ENCODE results near the gene KLF7. TPM values are rescaled to one million over a fixed set of nuclear protein-coding genes. Genes with fewer than 3 reads are reported as not detected.
A peak's percentile ranks its signal among the peaks of the same experiment; 100 is the strongest.

The KLF7 gene
- total RNA-seq, 1 donor from 2014 or later: 5.2 TPM

GRCh38 chr2:207073412-207073800 lies 92.3 kb downstream of the KLF7 start:
- H3K9me3 ChIP-seq (ENCODE audit: low read depth): no peaks in the 10 kb centered on the region
- H4K20me1 ChIP-seq (ENCODE audit: low read depth): no peaks in the 10 kb centered on the region
- no peak overlapping the region for H3K9ac ChIP-seq
- H3K4me2 ChIP-seq: no peak overlapping the region
- DNase-seq (ENCODE audit: low spot score): no peak
- H3K4me1 ChIP-seq: peaks cover 28% of the 10 kb centered on the region
- H3K27me3 ChIP-seq: no peaks in the 10 kb centered on the region
- H3K27ac ChIP-seq: no peak overlapping the region
- no peaks in the 10 kb centered on the region for H3K36me3 ChIP-seq
- Mint-ChIP-seq H3K9me3 (no peaks in the 10 kb centered on the region), H3K4me3 (no peak overlapping the region), H3K4me1 (peaks cover 19% of the 10 kb centered on the region), H3K27ac (no peak overlapping the region), H3K36me3 (peaks cover 8% of the 10 kb centered on the region), H3K27me3 (ENCODE audit: insufficient read depth, low read depth) (no peaks in the 10 kb centered on the region)
- no peaks in the 10 kb centered on the region for H3F3A ChIP-seq (ENCODE audit: low read depth)
- no peak overlapping the region for H3K4me3 ChIP-seq
- H3K79me2 ChIP-seq (ENCODE audit: low read depth): no peaks in the 10 kb centered on the region
- TF ChIP-seq EZH2phosphoT487 (IDR thresholded peaks at IDR 0.05): no peak
- no peak for TF ChIP-seq CTCF (IDR thresholded peaks at IDR 0.05)
- no peak for TF ChIP-seq EZH2 (IDR thresholded peaks at IDR 0.05)
- H2AFZ ChIP-seq (replicated peaks): peak overlapping the region; percentile 75

GRCh38 chr2:207072571-207072970 lies 93.2 kb downstream of the KLF7 start:
- Histone ChIP-seq H2AFZ (replicated peaks) (no peak overlapping the region), H3K4me1 (peaks cover 21% of the 10 kb centered on the region), H3K27ac (no peak overlapping the region), H3F3A (ENCODE audit: low read depth) (no peaks in the 10 kb centered on the region), H3K9ac (no peak overlapping the region), H4K20me1 (ENCODE audit: low read depth) (no peaks in the 10 kb centered on the region), H3K79me2 (ENCODE audit: low read depth) (no peaks in the 10 kb centered on the region), H3K4me2 (no peak overlapping the region), H3K9me3 (ENCODE audit: low read depth) (no peaks in the 10 kb centered on the region), H3K27me3 (no peaks in the 10 kb centered on the region), H3K36me3 (no peaks in the 10 kb centered on the region), H3K4me3 (no peak overlapping the region)
- H3K27ac Mint-ChIP-seq: no peak overlapping the region
- H3K27me3 Mint-ChIP-seq (ENCODE audit: insufficient read depth, low read depth): no peaks in the 10 kb centered on the region
- H3K4me3 Mint-ChIP-seq: no peak overlapping the region
- peaks cover 19% of the 10 kb centered on the region for H3K4me1 Mint-ChIP-seq
- TF ChIP-seq EZH2 (IDR thresholded peaks at IDR 0.05) (no peak), CTCF (IDR thresholded peaks at IDR 0.05) (no peak), EZH2phosphoT487 (IDR thresholded peaks at IDR 0.05) (no peak)
- peaks cover 4% of the 10 kb centered on the region for H3K36me3 Mint-ChIP-seq
- H3K9me3 Mint-ChIP-seq: no peaks in the 10 kb centered on the region
- no peak for DNase-seq (ENCODE audit: low spot score)

DNA sequence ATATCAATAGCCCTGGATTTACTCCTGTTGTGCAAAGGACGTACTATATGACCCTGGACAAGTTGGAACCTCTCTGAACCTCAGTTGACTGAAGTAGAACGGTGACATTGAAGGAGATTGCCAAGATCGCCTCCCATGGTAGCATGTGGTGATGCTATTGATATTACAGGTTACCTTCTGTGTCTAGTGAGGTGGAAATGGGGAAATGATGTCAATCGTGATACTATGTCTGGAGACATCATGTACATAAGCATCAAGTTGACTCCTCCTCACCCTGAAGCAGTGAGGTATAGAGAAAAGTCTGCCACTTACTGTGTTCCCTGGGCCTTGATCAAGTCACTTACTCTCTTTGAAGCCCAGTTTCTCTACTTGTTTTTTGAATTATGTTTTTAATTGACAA lies 93.9 kb downstream of the KLF7 start:
- Histone ChIP-seq H3K27me3 (no peaks in the 10 kb centered on the region), H3K4me2 (no peak overlapping the region), H4K20me1 (ENCODE audit: low read depth) (no peaks in the 10 kb centered on the region), H3K4me1 (peaks cover 19% of the 10 kb centered on the region), H3K9ac (no peak overlapping the region), H3F3A (ENCODE audit: low read depth) (no peaks in the 10 kb centered on the region), H3K9me3 (ENCODE audit: low read depth) (no peaks in the 10 kb centered on the region), H3K27ac (no peak overlapping the region), H2AFZ (replicated peaks) (no peak overlapping the region), H3K79me2 (ENCODE audit: low read depth) (no peaks in the 10 kb centered on the region), H3K4me3 (no peak overlapping the region), H3K36me3 (no peaks in the 10 kb centered on the region)
- Mint-ChIP-seq H3K4me1 (peaks cover 19% of the 10 kb centered on the region), H3K36me3 (no peaks in the 10 kb centered on the region), H3K27me3 (ENCODE audit: insufficient read depth, low read depth) (peaks cover under 1% of the 10 kb centered on the region), H3K27ac (no peak overlapping the region), H3K4me3 (no peak overlapping the region), H3K9me3 (no peaks in the 10 kb centered on the region)
- DNase-seq (ENCODE audit: low spot score): no peak
- TF ChIP-seq CTCF (IDR thresholded peaks at IDR 0.05) (no peak), EZH2 (IDR thresholded peaks at IDR 0.05) (no peak), EZH2phosphoT487 (IDR thresholded peaks at IDR 0.05) (no peak)

All from neural progenitor cell (in vitro differentiated cells).